ENCODE results near the gene SFXN5.

The SFXN5 gene

DNA sequence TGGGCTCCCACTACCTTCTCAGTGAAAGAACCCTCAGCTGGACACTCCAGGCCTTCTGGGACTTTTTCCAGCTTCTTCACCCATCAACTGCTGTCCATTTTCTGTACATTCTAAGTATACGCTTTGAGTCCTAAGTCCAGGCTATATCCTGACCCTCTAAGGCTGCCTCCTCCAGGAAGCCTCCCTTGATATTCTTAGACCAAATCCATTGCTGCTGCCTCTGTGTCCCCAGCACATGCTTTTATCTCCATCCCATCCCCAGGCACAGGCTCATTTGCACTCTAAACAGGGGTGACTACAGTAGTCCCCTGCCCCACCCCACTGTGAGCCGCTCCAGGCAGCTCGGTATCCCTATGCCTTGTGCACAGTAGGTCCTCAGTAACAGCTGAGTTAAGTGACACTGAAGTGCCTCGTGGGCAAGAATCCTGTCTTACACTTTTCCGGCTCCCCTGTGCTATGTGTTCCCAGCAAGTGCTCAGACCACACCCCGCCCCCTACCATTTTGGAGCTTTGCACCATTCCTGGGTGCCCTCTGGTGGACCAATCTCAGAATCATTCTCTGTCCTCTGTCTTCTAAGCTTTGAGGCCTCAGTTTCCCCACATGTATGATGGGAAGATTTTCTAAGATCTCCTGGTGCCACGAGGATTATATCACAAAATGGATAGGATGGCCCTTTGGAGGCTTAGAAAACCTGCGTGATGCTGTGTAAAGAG lies 119.2 kb downstream of the SFXN5 start:
- Histone ChIP-seq H3K9ac (ENCODE audit: low read length) (no peak overlapping the region), H3K27ac (ENCODE audit: low read depth, low read length) (no peak overlapping the region), H3K4me3 (ENCODE audit: low read depth in 1 of 2, low read length in 2 of 2) (no peak overlapping the region), H3K27me3 (ENCODE audit: control insufficient read depth in 1 of 2, insufficient read depth in 2 of 2, low read length in 2 of 2) (no peaks in the 10 kb centered on the region), H3K36me3 (ENCODE audit: insufficient read depth, low read length) (no peaks in the 10 kb centered on the region), H3K4me1 (ENCODE audit: insufficient read depth, low read length) (no peaks in the 10 kb centered on the region), H3K9me3 (ENCODE audit: low read length) (no peaks in the 10 kb centered on the region)

DNA sequence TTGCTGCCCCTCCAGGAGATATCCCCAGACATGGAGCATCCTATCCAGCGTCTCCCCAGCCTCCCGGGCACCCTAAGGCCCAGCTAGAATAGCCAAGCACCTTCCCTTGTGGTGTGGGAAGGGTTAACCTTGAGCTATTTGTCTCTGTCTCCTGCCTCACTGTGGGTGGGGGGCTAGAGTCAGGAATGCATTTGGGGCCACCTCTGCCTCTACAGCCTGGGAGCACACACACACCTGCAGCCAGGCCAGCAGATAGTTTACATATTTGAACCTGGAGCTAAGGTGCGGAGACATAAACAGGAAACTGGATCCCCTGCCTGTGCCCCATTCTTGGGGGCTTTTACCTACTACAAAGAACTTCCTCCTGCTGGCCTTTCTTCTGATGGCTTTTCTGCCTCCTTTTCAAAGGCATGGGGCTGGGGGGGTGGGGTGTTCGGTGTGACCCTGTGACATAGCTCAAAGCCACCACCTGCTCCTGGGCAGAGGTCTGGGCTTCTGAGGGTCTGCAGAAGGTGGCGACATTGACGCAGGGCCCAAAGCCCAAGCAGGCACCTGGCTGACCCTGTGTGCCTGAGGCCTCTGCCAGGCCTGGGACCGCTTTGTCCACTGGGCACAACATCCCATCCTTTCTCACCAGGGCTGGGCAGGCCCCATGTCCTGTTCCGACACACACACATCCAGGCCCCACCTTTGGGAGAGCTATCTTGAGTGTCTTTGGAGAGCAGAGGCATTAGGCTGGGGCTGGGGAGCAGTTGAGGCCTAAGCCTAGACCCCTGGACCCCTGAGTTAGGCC lies 120.0 kb downstream of the SFXN5 start:
- Histone ChIP-seq H3K9ac (ENCODE audit: low read length) (no peak overlapping the region), H3K27me3 (ENCODE audit: control insufficient read depth in 1 of 2, insufficient read depth in 2 of 2, low read length in 2 of 2) (no peaks in the 10 kb centered on the region), H3K36me3 (ENCODE audit: insufficient read depth, low read length) (no peaks in the 10 kb centered on the region), H3K9me3 (ENCODE audit: low read length) (no peaks in the 10 kb centered on the region), H3K4me1 (ENCODE audit: insufficient read depth, low read length) (no peaks in the 10 kb centered on the region), H3K4me3 (ENCODE audit: low read depth in 1 of 2, low read length in 2 of 2) (no peak overlapping the region), H3K27ac (ENCODE audit: low read depth, low read length) (no peak overlapping the region)

DNA sequence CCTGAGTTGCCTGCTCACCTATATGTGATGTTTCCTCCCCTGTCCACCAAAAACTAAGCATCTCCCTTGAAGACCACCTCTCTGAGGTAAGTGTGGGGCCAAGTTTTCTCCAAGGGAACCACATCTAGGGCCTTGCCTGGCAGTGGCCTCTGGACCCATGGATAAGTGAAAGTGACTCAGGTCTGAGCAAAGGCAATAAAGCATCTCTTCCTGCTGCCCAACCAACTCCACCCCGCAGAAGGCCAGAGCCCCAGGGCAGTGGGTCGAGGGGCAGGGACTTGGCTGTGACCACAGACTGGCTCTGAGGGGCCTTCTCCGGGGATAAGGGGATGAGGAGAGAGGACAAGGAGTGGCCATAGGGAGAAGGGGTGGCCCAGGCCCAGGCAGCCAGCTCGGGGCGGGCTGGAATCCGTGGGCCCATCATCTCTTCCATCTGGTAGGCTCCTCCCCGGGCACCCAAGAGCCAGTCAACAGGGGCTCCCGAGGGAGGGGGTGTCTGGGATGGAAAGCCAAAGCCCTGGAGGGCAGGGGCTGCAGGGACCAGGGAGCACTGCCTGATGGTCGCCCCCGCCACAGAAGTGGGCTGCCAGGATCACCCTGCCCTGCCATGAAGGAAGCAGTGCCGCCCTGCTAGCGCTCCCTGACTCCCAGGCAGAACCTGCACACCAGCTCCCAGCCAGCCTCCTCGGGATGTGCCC lies 120.8 kb downstream of the SFXN5 start:
- no peaks in the 10 kb centered on the region for H3K4me1 ChIP-seq (ENCODE audit: insufficient read depth, low read length)
- H3K27ac ChIP-seq (ENCODE audit: low read depth, low read length), result no peak overlapping the region
- H3K36me3 ChIP-seq (ENCODE audit: insufficient read depth, low read length), result no peaks in the 10 kb centered on the region
- no peaks in the 10 kb centered on the region for H3K9me3 ChIP-seq (ENCODE audit: low read length)
- H3K27me3 ChIP-seq (ENCODE audit: control insufficient read depth in 1 of 2, insufficient read depth in 2 of 2, low read length in 2 of 2), result no peaks in the 10 kb centered on the region
- no peak overlapping the region for H3K4me3 ChIP-seq (ENCODE audit: low read depth in 1 of 2, low read length in 2 of 2)
- no peak overlapping the region for H3K9ac ChIP-seq (ENCODE audit: low read length)

DNA sequence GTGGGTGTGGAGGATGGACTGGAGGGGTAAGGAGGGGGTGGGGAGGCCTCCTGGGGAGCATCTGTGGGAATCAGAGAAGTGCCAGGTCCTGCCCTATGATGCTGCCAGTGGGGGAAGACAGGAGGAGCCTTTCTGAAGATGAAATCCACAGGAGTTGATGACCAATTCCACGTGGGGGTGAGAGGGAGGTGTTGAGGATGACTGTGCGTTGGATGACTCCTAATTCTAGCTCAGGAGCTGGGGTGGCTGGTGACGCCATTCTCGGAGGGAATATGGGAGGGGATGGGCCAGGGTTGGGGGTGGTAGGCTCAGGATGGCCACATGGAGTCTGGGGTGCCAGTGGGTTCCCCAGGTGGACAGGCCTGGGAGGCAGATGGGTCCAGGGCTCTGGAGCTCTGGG lies 121.9 kb downstream of the SFXN5 start:
- Histone ChIP-seq H3K27ac (ENCODE audit: low read depth, low read length) (no peak overlapping the region), H3K36me3 (ENCODE audit: insufficient read depth, low read length) (no peaks in the 10 kb centered on the region), H3K4me1 (ENCODE audit: insufficient read depth, low read length) (no peaks in the 10 kb centered on the region), H3K9me3 (ENCODE audit: low read length) (no peaks in the 10 kb centered on the region), H3K9ac (ENCODE audit: low read length) (no peak overlapping the region), H3K27me3 (ENCODE audit: control insufficient read depth in 1 of 2, insufficient read depth in 2 of 2, low read length in 2 of 2) (no peaks in the 10 kb centered on the region), H3K4me3 (ENCODE audit: low read depth in 1 of 2, low read length in 2 of 2) (no peak overlapping the region)

DNA sequence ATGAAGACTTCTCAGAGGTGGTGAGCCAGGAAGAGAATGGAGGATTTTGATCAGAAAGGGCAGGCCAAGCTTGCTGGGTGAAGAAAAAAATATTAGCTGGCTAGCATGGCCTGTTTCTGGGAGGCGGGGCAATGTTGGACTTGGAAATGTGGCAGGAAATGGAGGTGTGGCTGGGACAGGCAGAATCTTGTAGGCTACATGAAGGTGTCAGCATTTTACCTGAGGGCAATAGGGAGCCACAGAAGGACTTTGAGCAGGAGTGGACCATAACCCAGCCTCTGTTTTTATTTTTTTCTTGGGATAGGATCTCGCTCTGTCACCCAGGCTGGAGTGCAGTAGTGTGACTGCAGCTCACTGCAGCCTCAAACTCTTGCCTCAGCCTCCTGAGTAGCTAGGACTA lies 122.5 kb downstream of the SFXN5 start:
- H3K4me1 ChIP-seq (ENCODE audit: insufficient read depth, low read length), result no peaks in the 10 kb centered on the region
- H3K4me3 ChIP-seq (ENCODE audit: low read depth in 1 of 2, low read length in 2 of 2), result no peak overlapping the region
- no peaks in the 10 kb centered on the region for H3K36me3 ChIP-seq (ENCODE audit: insufficient read depth, low read length)
- H3K27ac ChIP-seq (ENCODE audit: low read depth, low read length), result no peak overlapping the region
- H3K9me3 ChIP-seq (ENCODE audit: low read length), result no peaks in the 10 kb centered on the region
- H3K27me3 ChIP-seq (ENCODE audit: control insufficient read depth in 1 of 2, insufficient read depth in 2 of 2, low read length in 2 of 2), result no peaks in the 10 kb centered on the region
- H3K9ac ChIP-seq (ENCODE audit: low read length), result no peak overlapping the region

DNA sequence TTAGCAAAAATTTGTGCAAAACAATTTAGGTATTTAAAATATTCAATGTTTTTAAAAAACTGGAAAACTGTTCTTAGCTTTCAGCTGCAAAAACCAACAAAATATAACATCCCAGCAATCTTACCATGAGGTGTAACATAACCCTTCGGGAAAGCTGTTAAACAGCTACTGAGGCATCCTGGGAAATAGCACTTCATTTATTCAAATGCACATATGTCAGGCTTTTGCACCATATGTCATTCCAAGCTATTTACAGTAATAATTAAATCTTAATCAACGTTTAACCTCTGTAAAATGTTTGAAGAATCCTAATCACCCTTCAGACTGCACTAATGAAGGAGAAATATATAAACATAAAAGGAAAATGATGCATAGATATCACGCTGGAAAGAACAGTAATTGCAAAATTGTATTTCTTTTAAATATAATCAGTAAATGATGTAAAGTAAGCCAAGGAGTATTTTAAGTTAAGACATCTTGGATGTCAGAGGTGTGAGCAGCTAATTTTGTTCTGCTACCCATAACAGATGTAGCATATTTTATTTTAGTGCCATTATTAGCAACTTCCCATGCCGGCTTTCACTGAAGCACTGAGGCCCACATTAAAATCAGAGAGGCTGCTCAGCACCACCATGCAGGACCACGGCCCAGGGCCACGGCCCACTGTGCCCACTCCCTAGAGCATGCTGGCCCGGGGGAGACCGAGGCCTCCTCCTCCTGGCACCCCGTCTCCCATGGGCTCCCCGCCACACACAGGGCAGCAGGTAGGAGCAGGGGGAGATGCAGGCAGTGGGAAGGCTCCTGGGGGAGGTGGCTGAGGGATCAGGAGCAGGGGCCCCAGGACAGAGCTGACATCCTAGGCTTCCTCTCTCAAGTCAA lies 123.3 kb downstream of the SFXN5 start:
- no peaks in the 10 kb centered on the region for H3K36me3 ChIP-seq (ENCODE audit: insufficient read depth, low read length)
- H3K27me3 ChIP-seq (ENCODE audit: control insufficient read depth in 1 of 2, insufficient read depth in 2 of 2, low read length in 2 of 2), result no peaks in the 10 kb centered on the region
- H3K27ac ChIP-seq (ENCODE audit: low read depth, low read length), result no peak overlapping the region
- no peaks in the 10 kb centered on the region for H3K9me3 ChIP-seq (ENCODE audit: low read length)
- no peak overlapping the region for H3K9ac ChIP-seq (ENCODE audit: low read length)
- no peak overlapping the region for H3K4me3 ChIP-seq (ENCODE audit: low read depth in 1 of 2, low read length in 2 of 2)
- no peaks in the 10 kb centered on the region for H3K4me1 ChIP-seq (ENCODE audit: insufficient read depth, low read length)

DNA sequence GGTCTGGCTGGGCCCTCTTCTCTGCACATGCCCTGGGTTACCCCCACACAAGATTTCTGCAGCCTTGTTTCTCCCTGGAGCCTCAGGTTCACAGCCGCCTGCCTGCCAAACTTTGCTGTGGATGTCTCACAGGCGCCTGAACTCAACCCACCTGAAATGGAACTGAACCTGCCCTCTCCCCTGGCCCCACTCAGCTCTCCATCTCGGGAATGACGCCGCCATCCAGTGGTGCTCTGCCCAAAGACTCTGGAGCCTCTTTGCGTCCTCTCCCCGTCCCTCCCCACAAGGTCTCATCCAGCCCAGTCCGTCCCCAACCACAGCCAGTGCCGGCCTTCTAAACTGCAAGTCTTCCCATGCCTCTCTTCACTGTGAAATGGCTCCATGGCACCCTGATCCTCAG lies 125.0 kb downstream of the SFXN5 start:
- no peaks in the 10 kb centered on the region for H3K4me1 ChIP-seq (ENCODE audit: insufficient read depth, low read length)
- no peaks in the 10 kb centered on the region for H3K9me3 ChIP-seq (ENCODE audit: low read length)
- H3K36me3 ChIP-seq (ENCODE audit: insufficient read depth, low read length), result no peaks in the 10 kb centered on the region
- H3K27ac ChIP-seq (ENCODE audit: low read depth, low read length), result no peak overlapping the region
- H3K4me3 ChIP-seq (ENCODE audit: low read depth in 1 of 2, low read length in 2 of 2), result no peak overlapping the region
- H3K27me3 ChIP-seq (ENCODE audit: control insufficient read depth in 1 of 2, insufficient read depth in 2 of 2, low read length in 2 of 2), result no peaks in the 10 kb centered on the region
- H3K9ac ChIP-seq (ENCODE audit: low read length), result no peak overlapping the region

DNA sequence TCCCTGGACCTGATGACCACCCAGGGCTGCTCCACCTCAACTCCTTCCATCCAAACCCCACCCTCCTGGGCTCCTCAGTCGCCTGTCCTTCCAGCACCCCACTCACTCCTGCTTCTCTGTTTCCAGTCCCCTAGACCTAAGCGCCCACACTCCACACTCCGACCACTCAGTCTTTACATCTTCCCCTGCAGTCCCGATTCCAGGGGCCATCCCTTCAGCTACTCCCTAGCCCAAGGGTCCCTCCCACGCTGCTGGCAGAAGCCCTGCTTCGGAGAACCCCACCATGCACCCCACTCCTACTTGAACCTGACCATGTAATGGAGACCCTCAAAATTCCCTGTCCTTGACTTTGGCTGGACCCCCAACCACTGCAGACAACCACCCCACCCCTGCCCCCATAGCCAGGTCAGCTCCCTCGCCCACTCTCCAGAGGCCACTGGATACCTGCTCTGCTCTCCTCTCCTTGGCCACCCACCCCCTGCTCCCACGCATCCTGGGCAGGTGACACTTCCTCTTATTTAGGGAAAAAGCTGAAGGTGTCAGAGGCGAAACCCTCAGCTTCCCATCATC lies 126.0 kb downstream of the SFXN5 start:
- no peaks in the 10 kb centered on the region for H3K27me3 ChIP-seq (ENCODE audit: control insufficient read depth in 1 of 2, insufficient read depth in 2 of 2, low read length in 2 of 2)
- no peaks in the 10 kb centered on the region for H3K9me3 ChIP-seq (ENCODE audit: low read length)
- H3K9ac ChIP-seq (ENCODE audit: low read length), result no peak overlapping the region
- H3K4me1 ChIP-seq (ENCODE audit: insufficient read depth, low read length), result no peaks in the 10 kb centered on the region
- no peak overlapping the region for H3K4me3 ChIP-seq (ENCODE audit: low read depth in 1 of 2, low read length in 2 of 2)
- H3K27ac ChIP-seq (ENCODE audit: low read depth, low read length), result no peak overlapping the region
- no peaks in the 10 kb centered on the region for H3K36me3 ChIP-seq (ENCODE audit: insufficient read depth, low read length)

DNA sequence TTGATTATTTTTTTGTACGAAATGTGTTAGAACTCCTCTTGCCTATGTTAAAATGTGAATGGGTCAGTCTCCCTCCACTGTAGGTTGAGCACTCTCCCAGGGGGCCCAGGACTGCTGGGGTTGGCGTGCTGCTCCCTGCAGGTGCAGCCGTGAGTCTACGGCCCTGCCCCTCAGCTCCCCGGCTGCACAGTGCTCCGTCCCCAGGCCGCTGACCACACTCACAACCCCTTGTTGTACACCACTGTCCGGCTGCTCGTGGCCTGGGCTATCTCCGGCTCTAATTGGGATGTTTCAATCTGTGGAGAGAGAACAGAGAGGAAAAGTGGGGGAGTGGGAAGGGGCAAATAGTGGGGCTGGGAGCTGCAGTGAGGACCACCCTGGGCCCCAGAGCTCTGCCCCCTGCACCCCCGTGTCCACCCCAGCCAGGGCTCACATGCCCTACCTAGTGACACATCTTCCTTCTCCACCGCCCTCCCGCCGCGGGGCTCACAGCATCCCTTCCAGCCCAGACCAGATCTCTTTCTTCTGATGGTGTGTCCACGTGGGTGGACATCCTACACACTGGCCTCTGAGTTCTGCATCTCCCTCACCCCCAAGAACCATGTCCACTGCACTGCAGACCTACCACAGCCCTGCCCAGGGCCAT lies 126.6 kb downstream of the SFXN5 start:
- no peak overlapping the region for H3K27ac ChIP-seq (ENCODE audit: low read depth, low read length)
- no peak overlapping the region for H3K9ac ChIP-seq (ENCODE audit: low read length)
- H3K4me1 ChIP-seq (ENCODE audit: insufficient read depth, low read length), result no peaks in the 10 kb centered on the region
- H3K36me3 ChIP-seq (ENCODE audit: insufficient read depth, low read length), result no peaks in the 10 kb centered on the region
- H3K27me3 ChIP-seq (ENCODE audit: control insufficient read depth in 1 of 2, insufficient read depth in 2 of 2, low read length in 2 of 2), result no peaks in the 10 kb centered on the region
- no peak overlapping the region for H3K4me3 ChIP-seq (ENCODE audit: low read depth in 1 of 2, low read length in 2 of 2)
- H3K9me3 ChIP-seq (ENCODE audit: low read length), result no peaks in the 10 kb centered on the region

DNA sequence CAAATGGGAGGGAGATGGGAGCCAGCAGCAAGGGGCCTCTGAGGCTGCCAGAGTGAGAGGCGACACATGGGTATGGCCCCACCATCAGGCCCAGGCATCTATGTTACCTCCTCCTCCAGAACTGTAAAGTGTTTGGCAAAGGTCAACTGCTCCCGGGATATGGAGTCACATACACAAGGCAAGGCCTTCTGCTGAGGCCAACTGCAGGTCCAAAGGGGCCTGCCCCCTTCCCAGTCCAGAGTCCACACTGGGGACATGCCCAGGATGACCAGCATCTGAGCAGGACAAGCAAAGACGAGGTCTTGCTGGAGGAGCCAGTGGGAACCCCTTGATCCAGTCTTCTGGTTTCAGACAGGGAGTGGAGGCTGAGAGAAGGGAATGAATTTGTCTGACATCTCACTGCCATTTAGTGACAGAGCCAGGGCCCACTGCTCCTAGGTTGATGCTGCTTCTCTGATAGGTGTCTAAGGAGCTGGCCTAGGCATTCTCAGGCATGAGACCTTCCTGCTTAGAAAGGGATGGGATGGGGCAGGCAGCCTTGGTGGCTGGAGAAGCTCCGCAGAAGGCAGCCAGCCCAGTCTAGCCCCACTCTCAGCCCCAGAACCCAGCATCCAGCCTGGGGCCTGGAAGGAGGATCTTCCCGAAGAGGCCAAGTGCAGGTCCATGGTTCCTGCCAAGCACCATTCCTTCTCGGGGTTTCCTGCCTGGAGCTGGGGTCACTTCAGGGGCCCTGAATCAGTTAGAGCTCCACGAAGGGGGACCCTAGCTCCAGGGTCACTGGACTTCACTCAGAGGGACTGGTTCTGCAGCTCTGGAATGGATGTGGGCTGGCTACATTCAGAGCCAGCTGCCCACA lies 127.7 kb downstream of the SFXN5 start:
- Histone ChIP-seq H3K9me3 (ENCODE audit: low read length) (no peaks in the 10 kb centered on the region), H3K9ac (ENCODE audit: low read length) (no peak overlapping the region), H3K4me3 (ENCODE audit: low read depth in 1 of 2, low read length in 2 of 2) (no peak overlapping the region), H3K27me3 (ENCODE audit: control insufficient read depth in 1 of 2, insufficient read depth in 2 of 2, low read length in 2 of 2) (no peaks in the 10 kb centered on the region), H3K36me3 (ENCODE audit: insufficient read depth, low read length) (no peaks in the 10 kb centered on the region), H3K4me1 (ENCODE audit: insufficient read depth, low read length) (no peaks in the 10 kb centered on the region), H3K27ac (ENCODE audit: low read depth, low read length) (no peak overlapping the region)
